Naive B cell (primary cell): ENCODE results near the gene EIF4G3. TPM values are rescaled to one million over a fixed set of nuclear protein-coding genes. Genes with fewer than 3 reads are reported as not detected.
A peak's percentile ranks its signal among the peaks of the same experiment; 100 is the strongest.
"Not testable (repeated sequence)": the region's sequence is repeated elsewhere in the genome, so short reads cannot be mapped to it uniquely, and the experiment has no call there.

Experiments used
- ATAC-seq, 2 donors: fragments of 150-1000 bp; cut with Tn5 transposase; 2 replicates each; pipeline ENCODE4 v1.10.0; 2021; ENCODE audit warnings: low read depth in 2 of 2, mild to moderate bottlenecking in 2 of 2, moderate library complexity in 2 of 2
- DNase-seq: peaks from one replicate; pipeline ENCODE4 v3.0.0; 2022
- H3K27ac Mint-ChIP-seq, 6 donors: one replicate each; pipeline ENCODE4 v1.8.0; 2020 to 2022; ENCODE audit warnings: mild to moderate bottlenecking in 6 of 6, mixed read lengths in 6 of 6, moderate library complexity in 5 of 6, inconsistent platforms in 2 of 6
- H3K27me3 Mint-ChIP-seq, 3 donors: one replicate each; pipeline ENCODE4 v1.8.0; 2021 to 2022; ENCODE audit warnings: mixed read lengths in 3 of 3, mild to moderate bottlenecking in 1 of 3
- H3K36me3 Mint-ChIP-seq, 2 donors: one replicate each; pipeline ENCODE4 v1.8.0; 2020 to 2022; ENCODE audit warnings: mixed read lengths in 2 of 2, inconsistent platforms in 1 of 2, mild to moderate bottlenecking in 1 of 2
- H3K4me1 Mint-ChIP-seq, 3 donors: one replicate each; pipeline ENCODE4 v1.8.0; 2020 to 2022; ENCODE audit warnings: mixed read lengths in 3 of 3, inconsistent platforms in 1 of 3, mild to moderate bottlenecking in 1 of 3, moderate library complexity in 1 of 3
- H3K4me3 Mint-ChIP-seq, 8 donors: one replicate each; pipeline ENCODE4 v1.8.0; 2020 to 2022; ENCODE audit warnings: mild to moderate bottlenecking in 8 of 8, mixed read lengths in 8 of 8, moderate library complexity in 8 of 8, inconsistent platforms in 2 of 8
- H3K9me3 Mint-ChIP-seq, 7 donors: one replicate each; pipeline ENCODE4 v1.8.0; 2020 to 2022; ENCODE audit warnings: mixed read lengths in 7 of 7, mild to moderate bottlenecking in 5 of 7, inconsistent platforms in 2 of 7, moderate library complexity in 1 of 7
- polyA plus RNA-seq, 6 donors: library from polyadenylated mRNA; unstranded; fragments of 300-500 nt; fragmentation: Illumina TruSeq; gene quantifications; one replicate each; pipeline ENCODE4 v1.2.3, GENCODE V29; 2021; ENCODE audit warnings: low read depth in 6 of 6

EIF4G3 gene
- polyA plus RNA-seq, 6 donors from 2014 or later, result 12.2 to 29.2 (median 16.0) TPM

DNA sequence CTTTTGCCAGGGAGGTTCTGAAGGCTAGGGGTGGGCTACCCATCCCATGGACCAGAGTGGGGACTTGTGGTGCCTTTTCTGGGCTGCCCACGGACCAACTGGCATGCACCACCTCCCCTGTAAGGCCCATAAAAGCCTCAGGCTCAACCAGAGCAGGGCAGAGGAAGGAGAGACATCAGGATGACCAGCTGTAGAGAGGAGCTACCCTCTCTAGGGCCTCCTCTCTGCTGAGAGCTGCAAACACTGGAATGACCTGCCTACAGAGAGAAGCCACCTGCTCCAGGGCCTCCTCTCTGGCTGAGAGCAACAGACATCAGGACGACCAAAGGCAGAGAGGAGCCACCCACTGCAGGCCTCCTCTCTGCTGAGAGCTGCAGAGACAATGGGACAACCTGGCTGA, 140.9 kb downstream of the EIF4G3 start:
- Mint-ChIP-seq H3K4me1 (peaks cover 9 to 17% (median 12%) of the 10 kb centered on the region in 3 donors), H3K27ac (no peak overlapping the region), H3K4me3 (no peak overlapping the region), H3K36me3 (peaks cover 4 to 10% of the 10 kb centered on the region in 2 donors), H3K27me3 (no peaks in the 10 kb centered on the region), H3K9me3 (peaks cover 0 to 5% (median 0%) of the 10 kb centered on the region in 7 donors)
- ATAC-seq (no peak), DNase-seq (no peak)

DNA sequence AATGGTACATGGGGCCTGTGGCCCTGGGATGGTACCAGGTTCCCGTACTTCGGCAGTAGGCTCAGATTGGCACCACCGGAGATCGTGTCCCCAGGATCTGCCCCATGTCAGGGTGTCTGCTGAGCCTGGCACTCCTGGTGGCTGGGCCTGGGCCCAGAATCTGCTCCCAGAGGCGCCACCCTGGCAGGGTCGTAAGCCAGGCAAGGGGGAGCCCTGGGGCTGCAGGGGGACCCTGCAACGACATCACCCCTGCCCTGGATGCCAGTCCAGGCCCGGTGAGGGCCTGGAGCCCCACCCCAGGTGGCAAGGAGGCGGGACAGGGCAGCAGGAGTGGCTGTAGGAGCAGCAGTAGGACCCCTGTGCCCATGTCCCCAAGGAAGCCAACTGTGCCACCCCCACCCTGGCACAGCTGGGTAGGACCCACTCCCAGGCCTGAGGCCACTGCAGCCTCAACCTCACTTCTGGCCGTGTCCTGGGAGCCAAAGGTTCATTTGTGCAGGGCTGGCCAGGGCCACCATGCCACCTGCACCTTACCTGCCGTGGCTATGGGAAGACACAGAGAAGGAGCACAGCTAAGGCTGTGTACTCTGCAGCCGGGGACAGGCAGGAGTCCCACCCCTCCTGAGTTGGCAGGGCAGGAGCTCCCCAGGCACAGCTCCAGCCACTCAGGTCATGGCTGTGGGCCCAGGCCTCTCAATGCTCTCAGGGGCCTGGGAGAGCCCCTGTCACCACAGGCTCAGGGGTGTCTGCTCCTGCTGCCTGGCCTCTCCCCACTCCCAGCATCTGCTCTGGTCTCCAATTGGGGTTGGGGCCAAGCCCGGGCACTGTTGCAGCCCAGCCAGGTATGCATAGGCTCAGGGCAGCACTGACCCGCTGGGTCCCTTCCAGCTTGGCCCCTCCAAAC, 141.7 kb downstream of the EIF4G3 start:
- peaks cover 0 to 5% (median 0%) of the 10 kb centered on the region in 7 donors for H3K9me3 Mint-ChIP-seq
- ATAC-seq (no peak), DNase-seq (no peak)
- H3K36me3 Mint-ChIP-seq, result peaks cover 10 to 15% of the 10 kb centered on the region in 2 donors
- no peaks in the 10 kb centered on the region for H3K27me3 Mint-ChIP-seq
- no peak overlapping the region for H3K4me3 Mint-ChIP-seq
- H3K27ac Mint-ChIP-seq, result no peak overlapping the region
- peaks cover 9 to 18% (median 17%) of the 10 kb centered on the region in 3 donors for H3K4me1 Mint-ChIP-seq

DNA sequence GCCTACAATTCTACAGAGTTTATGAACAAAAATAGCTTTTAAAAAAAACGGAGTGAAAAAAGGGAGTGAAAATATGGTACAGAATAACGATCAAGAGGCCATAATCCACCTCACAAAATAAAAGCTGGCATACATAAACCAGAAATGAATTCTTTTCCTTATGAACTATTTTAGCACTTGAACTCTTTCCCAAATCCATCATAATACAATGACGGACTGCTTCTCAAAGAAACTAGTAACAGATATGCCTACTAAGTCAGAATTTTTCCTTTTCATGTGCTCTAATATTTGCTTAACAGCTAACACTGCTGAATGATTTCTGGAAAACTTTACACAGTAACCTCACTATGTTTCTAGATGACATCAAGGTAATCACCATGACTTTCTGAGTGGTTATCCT, 144.0 kb downstream of the EIF4G3 start:
- ATAC-seq (no peak), DNase-seq (no peak)
- Mint-ChIP-seq H3K27me3 (no peaks in the 10 kb centered on the region), H3K4me1 (peaks cover 8 to 22% (median 18%) of the 10 kb centered on the region in 3 donors), H3K36me3 (peaks cover 14 to 15% of the 10 kb centered on the region in 2 donors), H3K4me3 (no peak overlapping the region), H3K27ac (peak overlapping the region in 1 of 6 donors; percentile 45), H3K9me3 (peaks cover 0 to 5% (median 0%) of the 10 kb centered on the region in 7 donors)

DNA sequence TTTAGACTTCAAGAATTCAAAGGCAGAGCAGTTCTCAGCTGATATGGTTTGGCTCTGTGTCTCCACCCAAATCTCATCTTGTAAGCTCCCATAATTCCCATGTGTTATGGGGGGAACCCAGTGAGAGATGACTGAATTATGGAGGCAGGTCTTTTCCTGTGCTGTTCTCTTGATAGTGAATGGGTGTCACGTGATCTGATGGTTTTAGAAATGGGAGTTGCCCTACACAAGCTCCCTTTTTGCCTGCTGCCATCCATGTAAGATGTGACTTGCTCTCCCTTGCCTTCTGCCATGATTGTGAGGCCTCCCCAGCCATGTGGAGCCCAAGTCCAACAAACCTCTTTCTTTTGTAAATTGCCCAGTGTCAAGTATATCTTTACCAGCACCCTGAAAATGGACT, 146.5 kb downstream of the EIF4G3 start:
- Mint-ChIP-seq H3K36me3 (peaks cover 9 to 11% of the 10 kb centered on the region in 2 donors), H3K27ac (no peak overlapping the region), H3K4me3 (no peak overlapping the region), H3K9me3 (no peaks in the 10 kb centered on the region), H3K27me3 (no peaks in the 10 kb centered on the region), H3K4me1 (peaks cover 15 to 34% (median 17%) of the 10 kb centered on the region in 3 donors)
- no peak for DNase-seq
- no peak for ATAC-seq

DNA sequence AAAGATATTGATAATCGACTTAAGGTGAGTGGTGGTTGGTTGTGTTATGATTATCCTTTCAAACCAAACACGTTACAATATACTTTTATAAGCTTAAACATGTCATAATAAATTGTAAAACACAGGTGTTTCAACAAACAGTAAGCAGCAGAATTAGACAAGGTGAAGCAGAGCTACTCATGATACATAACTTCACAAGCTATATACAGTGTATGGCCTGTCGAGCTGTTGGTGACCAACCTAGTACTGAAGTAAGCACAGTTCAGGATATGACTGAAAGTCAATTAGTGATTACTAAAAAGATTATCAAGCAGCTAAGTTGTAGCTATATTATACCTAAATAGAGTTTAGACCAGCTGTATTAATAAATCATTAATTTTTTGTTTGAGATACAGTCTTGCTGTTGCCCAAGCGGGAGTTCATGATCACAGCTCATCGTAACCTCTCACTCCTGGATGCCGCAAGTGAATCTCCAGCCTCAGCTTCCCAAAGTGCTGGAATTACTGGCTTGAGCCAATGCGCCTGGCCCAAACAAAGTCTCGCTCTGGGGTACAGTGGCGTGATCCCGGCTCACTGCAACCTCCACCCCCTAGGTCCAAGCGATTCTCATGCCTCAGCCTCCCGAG, 148.1 kb downstream of the EIF4G3 start:
- H3K27ac Mint-ChIP-seq, result peak overlapping the region in 2 of 6 donors; percentile 27 to 34
- peaks cover 9 to 11% of the 10 kb centered on the region in 2 donors for H3K36me3 Mint-ChIP-seq
- no peak overlapping the region for H3K4me3 Mint-ChIP-seq
- no peak for ATAC-seq
- no peaks in the 10 kb centered on the region for H3K9me3 Mint-ChIP-seq
- peaks cover 16 to 39% (median 19%) of the 10 kb centered on the region in 3 donors for H3K4me1 Mint-ChIP-seq
- DNase-seq, result no peak
- no peaks in the 10 kb centered on the region for H3K27me3 Mint-ChIP-seq

DNA sequence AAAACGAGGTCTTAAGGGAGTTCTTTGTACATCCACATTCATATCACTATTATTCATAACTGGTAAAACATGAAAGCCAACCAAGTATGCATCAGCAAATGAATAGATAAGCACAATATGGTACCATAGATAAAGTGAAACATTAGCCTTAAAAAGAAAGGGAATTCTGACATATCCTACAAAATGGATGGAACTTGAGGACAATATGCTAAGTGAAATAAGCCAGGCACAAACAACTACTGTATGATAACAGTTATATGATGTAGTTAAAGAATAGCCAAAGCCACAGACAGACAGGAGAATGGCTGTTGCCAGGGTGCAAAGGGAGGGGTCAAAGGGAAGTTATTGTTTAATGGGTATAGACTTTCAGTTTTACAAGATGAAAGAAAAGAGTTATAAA, 148.9 kb downstream of the EIF4G3 start:
- DNase-seq (no peak), ATAC-seq (no peak)
- H3K4me3 Mint-ChIP-seq, result peak overlapping the region in 1 of 8 donors; percentile 21
- H3K36me3 Mint-ChIP-seq, result peaks cover 9 to 11% of the 10 kb centered on the region in 2 donors
- H3K27ac Mint-ChIP-seq, result peak overlapping the region in 2 of 6 donors; percentile 13 to 72
- peaks cover 20 to 44% (median 20%) of the 10 kb centered on the region in 3 donors for H3K4me1 Mint-ChIP-seq
- no peaks in the 10 kb centered on the region for H3K9me3 Mint-ChIP-seq
- H3K27me3 Mint-ChIP-seq, result no peaks in the 10 kb centered on the region

DNA sequence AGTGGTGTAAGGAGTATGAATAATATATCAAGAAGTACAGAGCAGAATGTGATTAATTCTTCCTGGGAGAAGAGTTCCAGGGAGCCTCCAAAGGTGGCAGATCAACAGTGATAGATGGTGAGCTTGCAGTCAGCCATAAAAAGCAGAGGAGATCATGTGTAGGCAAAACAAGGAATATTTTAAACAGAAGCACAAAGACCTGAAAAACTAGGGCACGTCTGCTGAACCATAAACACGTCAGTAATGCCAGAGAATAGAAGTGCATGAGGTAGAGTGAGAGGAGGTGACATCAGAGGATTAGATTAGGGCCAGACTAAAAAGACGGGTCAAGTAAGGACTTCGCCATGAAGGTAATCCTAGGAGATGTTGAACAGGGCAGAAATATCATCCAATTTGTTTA, 151.8 kb downstream of the EIF4G3 start:
- ATAC-seq, result no peak
- Mint-ChIP-seq H3K9me3 (no peaks in the 10 kb centered on the region), H3K4me3 (no peak overlapping the region), H3K4me1 (peaks cover 24 to 47% (median 31%) of the 10 kb centered on the region in 3 donors), H3K27me3 (no peaks in the 10 kb centered on the region), H3K36me3 (peaks cover 0 to 5% of the 10 kb centered on the region in 2 donors), H3K27ac (peak overlapping the region in 1 of 6 donors; percentile 27)
- DNase-seq, result no peak

DNA sequence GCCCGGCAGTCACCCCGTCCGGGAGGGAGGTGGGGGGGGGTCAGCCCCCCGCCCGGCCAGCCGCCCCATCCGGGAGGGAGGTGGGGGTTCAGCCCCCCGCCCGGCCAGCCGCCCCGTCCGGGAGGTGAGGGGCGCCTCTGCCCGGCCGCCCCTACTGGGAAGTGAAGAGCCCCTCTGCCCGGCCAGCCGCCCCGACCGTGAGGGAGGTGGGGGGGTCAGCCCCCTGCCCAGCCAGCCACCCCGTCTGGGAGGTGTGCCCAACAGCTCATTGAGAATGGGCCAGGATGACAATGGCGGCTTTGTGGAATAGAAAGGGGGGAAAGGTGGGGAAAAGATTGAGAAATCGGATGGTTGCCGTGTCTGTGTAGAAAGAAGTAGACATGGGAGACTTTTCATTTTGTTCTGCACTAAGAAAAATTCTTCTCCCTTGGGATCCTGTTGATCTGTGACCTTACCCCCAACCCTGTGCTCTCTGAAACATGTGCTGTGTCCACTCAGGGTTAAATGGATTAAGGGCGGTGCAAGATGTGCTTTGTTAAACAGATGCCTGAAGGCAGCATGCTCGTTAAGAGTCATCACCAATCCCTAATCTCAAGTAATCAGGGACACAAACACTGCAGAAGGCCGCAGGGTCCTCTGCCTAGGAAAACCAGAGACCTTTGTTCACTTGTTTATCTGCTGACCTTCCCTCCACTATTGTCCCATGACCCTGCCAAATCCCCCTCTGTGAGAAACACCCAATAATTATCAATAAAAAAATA, 152.4 kb downstream of the EIF4G3 start:
- ATAC-seq, H3K36me3 Mint-ChIP-seq, H3K9me3 Mint-ChIP-seq, H3K4me3 Mint-ChIP-seq, DNase-seq, H3K27me3 Mint-ChIP-seq, H3K27ac Mint-ChIP-seq: not testable (repeated sequence)
- H3K4me1 Mint-ChIP-seq, result peaks cover 24 to 47% (median 31%) of the 10 kb centered on the region in 3 donors

DNA sequence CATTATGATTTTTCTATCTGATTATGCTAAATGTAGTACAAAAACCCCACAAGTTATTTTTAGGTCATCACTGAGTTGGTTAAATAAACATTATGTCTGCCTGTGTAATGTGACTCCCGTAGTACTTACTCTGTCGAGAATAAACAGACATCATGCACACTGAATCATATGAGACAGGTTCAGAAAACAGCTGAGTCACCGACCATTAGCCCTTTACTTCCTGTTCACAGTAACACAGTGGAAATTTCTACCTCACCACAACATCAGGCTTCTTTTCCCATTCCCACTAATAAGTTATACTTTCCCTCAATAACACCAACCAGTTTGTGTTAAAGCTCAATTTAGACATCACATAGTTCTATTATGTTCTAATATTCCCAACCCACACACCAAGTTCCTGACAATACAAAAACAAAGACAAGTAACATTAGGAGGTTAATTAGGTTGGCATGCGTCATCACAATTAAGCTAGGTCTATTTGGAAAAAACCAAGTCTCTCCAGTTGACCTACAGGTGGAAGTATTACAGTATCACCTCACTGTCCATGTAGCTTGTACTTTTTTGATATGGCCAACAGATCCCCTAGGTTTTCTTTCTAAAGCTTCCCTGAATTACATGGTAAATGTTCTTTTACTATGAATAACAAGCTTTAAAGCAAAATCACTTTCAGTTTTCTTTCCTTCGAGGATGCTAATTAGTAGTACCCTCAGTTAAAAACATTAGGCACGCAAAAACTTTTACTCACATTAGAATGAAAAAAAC, 154.2 kb downstream of the EIF4G3 start:
- Mint-ChIP-seq H3K4me1 (peaks cover 19 to 43% (median 31%) of the 10 kb centered on the region in 3 donors), H3K27me3 (no peaks in the 10 kb centered on the region), H3K36me3 (peaks cover 0 to 5% of the 10 kb centered on the region in 2 donors), H3K27ac (peak overlapping the region; percentile 16 to 85 (median 40)), H3K9me3 (no peaks in the 10 kb centered on the region), H3K4me3 (peak overlapping the region in 6 of 8 donors; percentile 4 to 74 (median 42))
- peak; percentile 82 to 84 for ATAC-seq
- peak; percentile 6 for DNase-seq

DNA sequence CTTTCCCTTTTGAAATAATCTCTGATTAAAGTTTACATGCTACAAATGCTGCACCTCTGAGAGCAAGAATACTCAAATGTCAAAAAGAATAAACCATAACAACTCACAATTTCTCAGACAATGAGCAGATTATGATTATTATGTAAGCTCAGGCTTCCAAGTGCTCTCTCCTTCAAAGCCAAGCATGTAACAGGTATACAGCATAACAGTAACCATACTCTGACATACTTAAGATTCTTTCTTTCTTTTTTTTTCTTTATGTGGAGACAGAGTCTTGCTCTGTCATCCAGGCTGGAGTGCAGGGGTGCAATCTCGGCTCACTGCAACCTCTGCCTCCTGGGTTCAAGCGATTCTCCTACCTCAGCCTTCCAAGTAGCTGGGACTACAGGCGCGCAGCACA, 155.4 kb downstream of the EIF4G3 start:
- no peak for DNase-seq
- Mint-ChIP-seq H3K9me3 (no peaks in the 10 kb centered on the region), H3K27me3 (no peaks in the 10 kb centered on the region), H3K27ac (no peak overlapping the region), H3K4me1 (peaks cover 17 to 45% (median 40%) of the 10 kb centered on the region in 3 donors), H3K4me3 (no peak overlapping the region), H3K36me3 (peaks cover 0 to 5% of the 10 kb centered on the region in 2 donors)
- no peak for ATAC-seq

DNA sequence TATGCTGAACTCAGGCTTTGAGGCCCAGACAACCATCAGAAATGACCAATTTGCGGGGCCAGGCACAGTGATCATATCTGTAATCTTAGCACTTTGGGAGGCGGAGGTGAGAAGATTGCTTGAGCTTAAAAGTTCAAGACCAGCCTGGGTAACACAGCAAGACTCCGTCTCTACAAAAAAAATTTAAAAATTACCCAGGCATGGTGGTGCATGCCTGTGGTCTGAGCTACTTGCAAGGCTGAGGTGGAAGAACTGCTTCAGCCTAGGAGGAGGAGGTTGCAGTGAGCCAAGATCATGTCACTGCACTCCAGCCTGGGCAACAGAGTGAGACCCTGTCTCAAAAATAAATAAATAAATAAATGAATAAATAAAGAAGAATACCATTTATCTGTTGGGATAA, 156.5 kb downstream of the EIF4G3 start:
- Mint-ChIP-seq H3K9me3 (no peaks in the 10 kb centered on the region), H3K36me3 (peaks cover 0 to 7% of the 10 kb centered on the region in 2 donors), H3K27me3 (no peaks in the 10 kb centered on the region), H3K27ac (no peak overlapping the region), H3K4me3 (no peak overlapping the region), H3K4me1 (peaks cover 16 to 40% (median 39%) of the 10 kb centered on the region in 3 donors)
- ATAC-seq (no peak), DNase-seq (no peak)

DNA sequence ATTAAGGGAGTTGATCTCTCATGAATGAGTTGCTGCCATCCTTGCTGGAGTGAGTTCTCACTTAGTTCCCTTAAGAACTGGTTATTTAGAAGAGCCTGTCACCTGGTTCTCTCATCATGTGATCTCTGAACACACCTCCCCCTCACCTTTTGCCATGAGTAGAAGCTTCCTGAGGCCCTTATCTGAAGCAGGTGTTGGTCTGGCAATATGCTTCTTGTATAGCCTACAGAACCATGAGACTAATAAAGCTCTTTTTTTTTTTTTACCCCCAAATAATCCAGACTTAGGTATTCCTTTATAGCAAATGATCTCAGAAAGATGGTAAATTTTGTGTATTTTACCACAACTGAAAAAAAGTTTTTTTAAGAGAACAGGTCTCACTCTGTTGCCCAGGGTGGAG, 158.0 kb downstream of the EIF4G3 start:
- ATAC-seq, result no peak
- peaks cover 0 to 10% of the 10 kb centered on the region in 2 donors for H3K36me3 Mint-ChIP-seq
- no peak overlapping the region for H3K27ac Mint-ChIP-seq
- no peaks in the 10 kb centered on the region for H3K27me3 Mint-ChIP-seq
- DNase-seq, result no peak
- H3K4me1 Mint-ChIP-seq, result peaks cover 12 to 37% (median 35%) of the 10 kb centered on the region in 3 donors
- no peak overlapping the region for H3K4me3 Mint-ChIP-seq
- peaks cover 0 to 2% (median 0%) of the 10 kb centered on the region in 7 donors for H3K9me3 Mint-ChIP-seq
